Muscle layer of duodenum (tissue), 2 donors: ENCODE data around the gene SLC12A9.

Experiments used
- H3K27ac ChIP-seq: one replicate; pipeline ENCODE4 v1.7.0; 2013; ENCODE audit warnings: mild to moderate bottlenecking, low read length
- H3K27me3 ChIP-seq: one replicate; pipeline ENCODE4 v1.7.0; 2013; ENCODE audit warnings: low read depth, mild to moderate bottlenecking, control low read depth, low read length
- H3K36me3 ChIP-seq, 2 donors: one replicate each; pipeline ENCODE4 v1.7.0; 2013; ENCODE audit warnings: low read length in 2 of 2, control low read depth in 1 of 2, mild to moderate bottlenecking in 1 of 2; ENCODE audit not compliant: insufficient read depth in 2 of 2, control insufficient read depth in 1 of 2
- H3K4me1 ChIP-seq, 2 donors: one replicate each; pipeline ENCODE4 v1.7.0; 2013; ENCODE audit warnings: low read length in 2 of 2, mild to moderate bottlenecking in 2 of 2, control low read depth in 1 of 2, moderate library complexity in 1 of 2; ENCODE audit not compliant: insufficient read depth in 2 of 2, control insufficient read depth in 1 of 2
- H3K4me3 ChIP-seq, 2 donors: one replicate each; pipeline ENCODE4 v1.7.0; 2013; ENCODE audit warnings: low read length in 2 of 2, low read depth in 1 of 2, mild to moderate bottlenecking in 1 of 2
- H3K9me3 ChIP-seq, 2 donors: one replicate each; pipeline ENCODE4 v1.7.0; 2013; ENCODE audit warnings: low read length in 2 of 2, control low read depth in 1 of 2, mild to moderate bottlenecking in 1 of 2; ENCODE audit not compliant: control insufficient read depth in 1 of 2
- donor health status: healthy.

The SLC12A9 gene

DNA sequence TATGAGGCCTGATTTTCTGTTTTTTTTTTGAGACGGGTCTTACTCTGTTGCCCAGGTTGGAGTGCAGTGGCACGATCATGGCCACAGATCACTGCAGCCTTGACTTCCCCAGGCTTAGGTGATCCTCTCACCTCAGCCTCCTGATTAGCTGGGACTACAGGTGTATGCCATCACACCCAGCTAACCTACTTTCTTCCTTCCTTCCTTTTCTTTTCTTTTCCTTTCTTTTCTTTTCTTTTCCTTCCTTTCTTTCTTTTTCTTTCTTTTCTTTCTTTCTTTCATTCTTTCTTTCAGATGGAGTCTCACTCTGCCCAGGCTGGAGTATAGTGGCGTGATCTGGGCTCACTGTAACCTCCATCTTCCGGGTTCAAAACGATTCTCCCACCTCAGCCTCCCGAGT, 26.2 kb downstream of the SLC12A9 start:
- H3K4me3 ChIP-seq = no peak overlapping the region
- H3K9me3 ChIP-seq = no peaks in the 10 kb centered on the region
- H3K27ac ChIP-seq = no peak overlapping the region
- H3K4me1 ChIP-seq = peaks cover 7 to 41% of the 10 kb centered on the region in 2 donors
- H3K36me3 ChIP-seq = peaks cover 21 to 27% of the 10 kb centered on the region in 2 donors
- no peaks in the 10 kb centered on the region for H3K27me3 ChIP-seq

DNA sequence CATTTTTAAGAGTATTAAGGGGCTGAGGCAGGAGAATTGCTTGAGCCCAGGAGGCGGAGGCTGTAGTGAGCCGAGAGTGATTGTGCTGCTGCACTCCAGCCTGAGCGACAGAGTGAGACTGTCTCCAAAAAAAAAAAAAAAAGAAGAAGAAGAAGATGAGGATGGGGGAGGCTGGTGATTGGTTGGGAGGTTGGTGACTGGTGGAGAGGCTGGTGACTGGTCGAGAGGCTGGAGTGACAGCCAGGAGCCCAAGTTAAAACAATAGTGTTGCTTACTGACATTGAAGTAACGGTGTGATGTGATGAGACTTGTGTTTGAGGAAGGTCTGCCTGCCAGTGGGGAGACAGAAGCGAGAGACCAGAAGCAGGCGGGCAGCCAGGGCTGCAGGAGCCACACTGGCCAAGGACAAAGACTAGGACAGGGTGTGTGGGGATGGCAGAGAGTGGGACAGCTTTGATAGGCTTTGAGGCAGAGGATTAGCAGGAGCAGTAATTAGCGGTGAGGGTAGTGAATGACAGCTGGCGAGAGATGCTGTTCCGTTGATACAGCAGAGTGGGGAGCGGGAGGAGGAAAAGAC, 27.3 kb downstream of the SLC12A9 start:
- no peaks in the 10 kb centered on the region for H3K27me3 ChIP-seq
- H3K4me3 ChIP-seq = no peak overlapping the region
- H3K9me3 ChIP-seq = no peaks in the 10 kb centered on the region
- no peak overlapping the region for H3K27ac ChIP-seq
- H3K4me1 ChIP-seq = peaks cover 7 to 35% of the 10 kb centered on the region in 2 donors
- peaks cover 32 to 38% of the 10 kb centered on the region in 2 donors for H3K36me3 ChIP-seq

DNA sequence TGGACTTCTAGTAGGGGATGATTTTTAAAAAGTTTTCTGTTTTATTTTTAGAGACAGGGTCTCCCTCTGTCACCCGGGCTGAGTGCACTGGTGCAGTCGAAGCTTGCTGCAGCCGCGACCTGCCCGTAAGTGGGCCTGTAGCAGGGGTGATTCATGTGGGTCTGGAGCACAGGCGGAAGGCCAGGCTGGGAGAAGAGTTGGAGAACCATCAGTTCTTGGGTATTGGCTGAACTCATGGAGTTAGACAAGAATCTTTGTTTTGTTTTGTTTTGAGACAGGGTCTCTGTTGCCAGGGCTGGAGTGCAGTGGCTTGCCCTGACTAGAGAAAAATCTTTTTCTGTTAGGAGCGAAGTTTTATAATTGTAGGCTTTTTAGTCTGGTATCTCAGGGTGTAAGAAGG, 28.1 kb downstream of the SLC12A9 start:
- no peaks in the 10 kb centered on the region for H3K9me3 ChIP-seq
- peaks cover 41 to 46% of the 10 kb centered on the region in 2 donors for H3K36me3 ChIP-seq
- H3K4me1 ChIP-seq = peaks cover 7 to 32% of the 10 kb centered on the region in 2 donors
- H3K27ac ChIP-seq = no peak overlapping the region
- H3K4me3 ChIP-seq = no peak overlapping the region
- no peaks in the 10 kb centered on the region for H3K27me3 ChIP-seq

DNA sequence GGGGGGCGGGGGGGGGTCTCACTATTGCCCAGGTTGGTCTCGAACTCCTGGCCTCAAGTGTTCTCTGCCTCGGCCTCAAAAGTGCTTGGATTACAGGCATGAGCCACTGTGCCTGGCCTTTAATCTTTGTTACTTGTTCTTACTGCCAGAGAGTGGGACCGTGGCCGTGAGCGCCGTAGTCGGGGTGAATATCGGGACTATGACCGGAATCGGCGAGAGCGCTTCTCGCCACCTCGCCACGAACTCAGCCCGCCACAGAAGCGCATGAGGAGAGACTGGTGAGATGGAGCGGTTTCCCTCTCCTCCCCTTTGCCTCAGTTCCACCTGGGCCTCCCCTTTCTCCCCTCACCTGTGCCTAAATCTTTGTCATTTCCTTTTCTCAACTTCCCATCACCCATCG, 28.6 kb downstream of the SLC12A9 start:
- Histone ChIP-seq H3K4me1 (peaks cover 7 to 28% of the 10 kb centered on the region in 2 donors), H3K27me3 (no peaks in the 10 kb centered on the region), H3K4me3 (no peak overlapping the region), H3K36me3 (peaks cover 46 to 51% of the 10 kb centered on the region in 2 donors), H3K27ac (no peak overlapping the region), H3K9me3 (no peaks in the 10 kb centered on the region)

DNA sequence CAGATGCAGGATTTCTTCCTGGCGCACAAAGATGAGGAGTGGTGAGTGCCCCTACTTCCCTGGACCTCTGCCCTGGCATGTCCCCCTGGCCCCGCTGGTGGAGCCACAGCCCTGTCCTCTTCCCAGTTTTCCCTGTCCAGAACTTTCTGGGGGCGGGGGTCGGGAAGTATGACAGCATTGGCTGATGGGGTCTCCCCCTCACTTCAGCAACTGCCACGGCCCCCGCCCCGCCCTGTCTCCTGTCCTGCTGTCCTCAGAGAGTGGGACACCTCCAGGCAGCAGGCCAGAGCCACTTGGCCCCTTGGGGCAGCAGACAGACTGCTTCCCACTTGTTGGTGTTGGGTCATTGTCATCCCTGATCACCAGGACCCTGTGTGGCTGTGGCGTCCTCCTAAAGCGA, 29.7 kb downstream of the SLC12A9 start:
- Histone ChIP-seq H3K9me3 (no peaks in the 10 kb centered on the region), H3K27me3 (no peaks in the 10 kb centered on the region), H3K4me3 (no peak overlapping the region), H3K4me1 (peaks cover 3 to 17% of the 10 kb centered on the region in 2 donors), H3K27ac (no peak overlapping the region), H3K36me3 (peaks cover 56 to 61% of the 10 kb centered on the region in 2 donors)

DNA sequence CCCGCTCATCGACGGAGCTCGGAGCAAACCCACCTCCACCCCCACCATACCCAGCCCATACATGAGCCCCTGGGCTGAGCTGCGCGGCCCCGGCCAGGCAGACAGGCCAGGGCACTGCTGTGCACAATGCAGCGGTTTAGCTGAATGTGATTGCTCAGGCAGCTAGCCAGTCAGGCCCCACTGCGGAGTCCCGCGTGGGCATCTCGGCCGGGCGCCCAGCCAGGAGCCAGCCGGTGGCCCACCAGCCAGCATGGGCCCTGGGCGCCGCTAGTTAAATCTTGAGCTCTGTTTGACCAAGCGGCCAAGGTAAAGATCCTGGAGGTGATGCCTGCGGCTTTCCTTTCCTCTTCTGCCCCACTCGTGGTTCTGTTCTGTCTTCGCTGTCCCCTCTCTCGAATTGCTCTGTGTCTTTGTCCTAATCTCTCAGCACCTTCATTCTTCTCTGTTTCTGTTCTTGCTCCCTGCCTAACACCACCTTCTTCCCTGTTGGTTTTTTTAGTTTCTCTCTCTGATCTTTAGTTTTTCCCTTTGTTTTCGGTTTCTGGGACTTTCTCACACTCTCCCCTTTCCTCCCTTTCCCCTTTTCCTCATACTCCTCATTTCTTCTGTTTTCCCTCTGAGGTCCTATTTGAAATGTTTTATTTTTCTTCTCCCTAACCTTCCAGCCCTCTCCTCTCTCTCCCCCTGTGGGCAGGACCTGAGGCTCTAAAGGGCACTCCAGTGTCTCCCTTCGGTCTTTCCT, 30.4 kb downstream of the SLC12A9 start:
- Histone ChIP-seq H3K4me3 (no peak overlapping the region), H3K36me3 (peaks cover 57 to 68% of the 10 kb centered on the region in 2 donors), H3K27me3 (no peaks in the 10 kb centered on the region), H3K9me3 (no peaks in the 10 kb centered on the region), H3K27ac (no peak overlapping the region), H3K4me1 (peaks cover 10 to 16% of the 10 kb centered on the region in 2 donors)

DNA sequence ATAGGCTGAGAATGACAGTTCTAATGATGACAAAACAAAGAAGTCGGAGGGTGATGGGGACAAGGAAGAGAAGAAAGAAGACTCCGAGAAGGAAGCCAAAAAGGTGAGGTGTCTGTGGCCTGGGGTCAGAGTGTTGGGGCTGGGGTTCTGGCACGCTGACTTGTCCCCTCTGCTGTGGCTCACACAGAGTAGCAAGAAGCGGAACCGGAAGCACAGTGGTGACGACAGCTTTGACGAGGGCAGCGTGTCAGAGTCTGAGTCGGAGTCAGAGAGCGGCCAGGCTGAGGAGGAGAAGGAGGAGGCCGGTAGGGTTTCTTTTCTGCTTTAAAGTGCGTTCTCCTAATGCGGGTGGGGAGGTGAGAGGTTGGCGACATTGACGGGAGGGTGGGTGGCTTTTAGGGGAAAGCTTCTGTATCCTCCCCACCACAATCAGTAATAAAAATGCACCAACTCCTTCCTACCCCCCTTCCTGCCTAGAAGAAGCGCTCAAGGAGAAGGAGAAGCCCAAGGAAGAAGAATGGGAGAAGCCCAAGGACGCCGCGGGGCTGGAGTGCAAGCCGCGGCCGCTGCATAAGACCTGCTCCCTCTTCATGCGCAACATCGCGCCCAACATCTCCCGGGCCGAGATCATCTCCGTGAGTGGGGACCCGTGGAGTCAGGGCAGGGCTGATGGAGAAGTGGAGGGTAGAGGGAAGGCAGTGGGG, 32.4 kb downstream of the SLC12A9 start:
- H3K36me3 ChIP-seq = peaks cover 57 to 71% of the 10 kb centered on the region in 2 donors
- H3K4me1 ChIP-seq = peaks cover 18 to 20% of the 10 kb centered on the region in 2 donors
- H3K27ac ChIP-seq = no peak overlapping the region
- no peak overlapping the region for H3K4me3 ChIP-seq
- no peaks in the 10 kb centered on the region for H3K27me3 ChIP-seq
- H3K9me3 ChIP-seq = no peaks in the 10 kb centered on the region

DNA sequence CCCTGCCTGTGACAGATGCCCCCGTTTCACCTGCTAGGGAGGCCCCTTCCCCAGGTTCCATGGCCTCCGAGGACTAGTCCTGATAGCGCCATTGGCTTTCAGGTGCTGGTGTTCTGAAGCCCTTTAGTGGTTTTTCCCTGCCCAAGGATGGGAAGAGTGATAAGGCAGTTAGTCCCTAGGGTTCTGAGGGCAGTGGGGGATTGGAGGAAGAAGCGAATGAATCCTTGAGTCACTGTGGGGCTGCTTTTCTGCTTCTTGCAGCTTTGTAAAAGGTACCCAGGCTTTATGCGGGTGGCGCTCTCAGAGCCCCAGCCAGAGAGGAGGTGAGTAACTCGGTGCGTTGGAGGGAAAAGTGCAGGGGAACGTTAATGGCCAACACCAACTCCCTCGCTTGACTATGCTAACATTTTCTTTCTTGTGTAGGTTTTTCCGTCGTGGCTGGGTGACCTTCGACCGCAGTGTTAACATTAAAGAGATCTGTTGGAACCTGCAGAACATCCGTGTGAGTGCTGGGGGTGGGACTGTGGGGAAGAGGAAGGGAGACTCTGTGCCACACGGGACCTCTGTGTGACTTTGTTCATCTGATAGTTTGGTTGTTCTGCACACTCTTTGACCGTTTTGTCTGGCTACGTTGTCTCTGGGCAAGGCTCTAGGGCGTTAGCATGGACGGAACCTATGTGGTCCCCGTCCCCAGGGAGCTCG, 33.1 kb downstream of the SLC12A9 start:
- Histone ChIP-seq H3K36me3 (peaks cover 57 to 71% of the 10 kb centered on the region in 2 donors), H3K27ac (no peak overlapping the region), H3K4me1 (peaks cover 21 to 27% of the 10 kb centered on the region in 2 donors), H3K9me3 (no peaks in the 10 kb centered on the region), H3K4me3 (no peak overlapping the region), H3K27me3 (no peaks in the 10 kb centered on the region)

DNA sequence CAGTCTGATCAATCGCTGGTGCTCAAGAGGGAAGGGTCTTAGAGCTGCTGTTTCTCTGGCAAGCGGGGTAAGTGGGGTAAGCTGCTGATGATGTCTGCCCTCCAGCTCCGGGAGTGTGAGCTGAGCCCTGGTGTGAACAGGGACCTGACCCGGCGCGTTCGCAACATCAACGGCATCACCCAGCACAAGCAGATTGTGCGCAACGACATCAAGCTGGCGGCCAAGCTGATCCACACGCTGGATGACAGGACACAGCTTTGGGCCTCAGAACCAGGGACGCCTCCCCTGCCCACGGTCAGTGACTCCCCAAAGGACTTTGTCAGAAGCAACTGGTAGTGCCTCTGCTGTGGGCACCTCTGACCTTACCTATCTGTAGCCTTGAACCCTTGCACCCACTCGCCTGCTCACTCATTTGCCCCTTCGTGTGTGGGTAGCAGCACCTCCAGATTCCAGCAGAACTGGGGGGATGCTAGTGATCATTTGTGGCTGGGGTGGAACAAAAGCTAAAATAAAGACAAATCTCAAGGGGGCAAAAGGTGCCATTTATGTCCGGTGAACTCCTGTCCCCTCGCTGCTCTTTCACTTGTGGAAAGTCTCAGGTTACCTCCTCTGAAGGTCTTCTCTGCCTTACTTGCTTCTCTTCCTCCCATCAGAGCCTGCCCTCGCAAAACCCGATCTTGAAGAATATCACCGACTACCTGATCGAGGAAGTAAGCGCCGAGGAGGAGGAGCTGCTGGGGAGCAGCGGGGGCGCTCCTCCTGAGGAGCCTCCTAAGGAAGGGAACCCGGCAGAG, 33.8 kb downstream of the SLC12A9 start:
- Histone ChIP-seq H3K4me1 (peaks cover 23 to 32% of the 10 kb centered on the region in 2 donors), H3K27me3 (no peaks in the 10 kb centered on the region), H3K4me3 (no peak overlapping the region), H3K27ac (no peak overlapping the region), H3K36me3 (peaks cover 54 to 68% of the 10 kb centered on the region in 2 donors), H3K9me3 (no peaks in the 10 kb centered on the region)

DNA sequence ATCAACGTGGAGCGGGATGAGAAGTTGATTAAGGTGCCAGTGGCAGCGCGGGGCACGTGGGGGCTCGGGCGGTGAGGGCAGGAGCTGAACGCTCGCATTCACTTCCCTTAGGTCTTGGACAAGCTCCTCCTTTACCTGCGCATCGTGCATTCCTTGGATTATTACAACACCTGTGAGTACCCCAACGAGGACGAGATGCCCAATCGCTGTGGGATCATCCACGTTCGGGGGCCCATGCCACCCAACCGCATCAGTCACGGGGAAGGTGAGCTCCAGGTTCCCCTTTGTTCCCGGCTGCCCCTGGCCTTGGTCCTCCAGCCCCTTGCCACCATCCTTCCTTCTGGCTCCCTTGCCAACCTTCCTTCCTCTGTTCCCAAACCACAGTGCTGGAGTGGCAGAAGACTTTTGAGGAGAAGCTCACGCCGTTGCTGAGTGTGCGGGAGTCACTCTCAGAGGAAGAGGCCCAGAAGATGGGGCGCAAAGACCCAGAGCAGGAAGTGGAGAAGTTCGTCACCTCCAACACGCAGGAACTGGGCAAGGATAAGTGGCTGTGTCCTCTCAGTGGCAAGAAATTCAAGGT, 34.5 kb downstream of the SLC12A9 start:
- Histone ChIP-seq H3K36me3 (peaks cover 49 to 61% of the 10 kb centered on the region in 2 donors), H3K27ac (no peak overlapping the region)

More for the DNA sequence above, 34.5 kb downstream of the SLC12A9 start:
- H3K27me3 ChIP-seq = no peaks in the 10 kb centered on the region
- no peaks in the 10 kb centered on the region for H3K9me3 ChIP-seq
- H3K4me1 ChIP-seq = peaks cover 23 to 32% of the 10 kb centered on the region in 2 donors
- no peak overlapping the region for H3K4me3 ChIP-seq
